RCC 7860 (cell line): ENCODE results near the gene IL6ST.

Experiments used
- DNase-seq: peaks from one replicate; pipeline ENCODE4 v3.0.0-alpha.2; 2015; ENCODE audit warnings: low spot score
- FAIRE-seq: peaks from 2 replicates; lab custom pipeline; 2012; peaks lifted over from hg19 to GRCh38; lab: Jason Lieb, UNC

IL6ST gene

GRCh38 chr5:55923865-55924500 is 70.8 kb downstream of the IL6ST start:
- DNase-seq (no peak), FAIRE-seq (no peak)

GRCh38 chr5:55923177-55923771 is 71.5 kb downstream of the IL6ST start:
- DNase-seq, result no peak
- no peak for FAIRE-seq

DNA sequence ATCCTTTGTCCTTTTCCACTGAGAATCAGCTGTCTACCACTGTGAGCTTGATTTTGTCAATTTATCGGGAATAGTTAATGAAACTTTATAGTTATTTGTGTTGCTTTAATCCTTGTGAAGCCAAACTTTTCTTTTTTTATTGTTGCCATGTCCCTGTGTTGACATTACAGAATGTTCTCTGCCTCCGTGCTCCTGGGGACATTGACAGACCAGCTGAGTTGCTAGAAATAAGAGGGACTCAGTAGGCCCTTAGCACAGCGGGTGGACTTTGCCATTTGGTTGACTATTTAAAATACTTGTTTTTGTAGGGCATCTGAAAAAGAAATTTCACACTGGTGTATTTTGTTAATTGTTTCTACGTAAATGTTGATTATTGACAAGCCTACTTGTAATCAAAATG is 73.1 kb downstream of the IL6ST start:
- DNase-seq (no peak), FAIRE-seq (no peak)

- FAIRE-seq (no peak), DNase-seq (no peak)
These were observed 74.0 kb downstream of the IL6ST start for GRCh38 chr5:55920784-55921183.

- DNase-seq (no peak), FAIRE-seq (no peak)
These were observed 75.1 kb downstream of the IL6ST start for GRCh38 chr5:55919625-55920024.

DNA sequence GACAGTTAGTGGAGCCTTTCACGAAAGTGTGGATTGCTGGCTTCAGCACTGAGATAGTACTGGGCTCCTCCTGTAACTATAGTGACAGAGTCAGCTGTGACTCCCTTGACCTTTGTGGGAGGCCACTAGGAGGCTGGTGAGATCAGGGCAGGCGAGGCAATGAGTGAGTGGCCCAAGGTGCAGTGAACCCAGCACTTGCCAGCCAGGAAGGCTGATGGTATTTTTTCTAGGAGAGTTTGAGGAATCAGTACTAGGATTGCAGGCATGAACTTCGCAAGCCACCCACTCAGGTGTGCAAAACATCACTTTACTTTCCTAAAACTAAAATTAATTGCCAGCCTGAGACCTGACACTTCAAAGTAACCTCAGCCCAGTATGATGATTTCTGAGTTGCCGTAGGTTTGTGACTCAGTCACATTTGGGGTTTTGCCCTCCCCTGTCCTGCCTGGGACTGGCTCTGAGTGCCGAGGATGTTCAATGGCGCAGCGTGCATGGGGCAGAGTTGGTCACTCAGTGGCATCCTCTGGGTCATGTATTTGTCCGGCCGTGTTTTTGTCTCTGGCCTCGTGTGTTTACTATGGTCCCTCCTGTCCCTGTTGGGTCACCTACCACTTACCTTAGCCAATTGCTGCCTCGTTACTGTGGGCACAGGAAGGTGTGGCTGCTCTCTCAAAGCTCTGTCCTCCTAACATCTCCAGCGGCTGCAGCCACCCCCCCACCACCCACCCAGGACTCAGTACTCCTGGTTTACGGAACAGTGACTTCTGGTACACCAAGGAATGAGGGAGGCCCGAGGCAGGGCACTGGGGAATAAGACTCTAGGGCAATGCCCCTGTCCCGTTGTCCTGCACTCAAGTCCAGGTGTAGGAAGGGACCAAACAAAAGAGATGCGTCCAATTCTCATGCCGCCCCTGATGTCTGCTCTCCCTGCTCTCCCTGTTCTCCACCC is 76.4 kb downstream of the IL6ST start:
- DNase-seq (peak; percentile 68), FAIRE-seq (peak; percentile 73)

DNA sequence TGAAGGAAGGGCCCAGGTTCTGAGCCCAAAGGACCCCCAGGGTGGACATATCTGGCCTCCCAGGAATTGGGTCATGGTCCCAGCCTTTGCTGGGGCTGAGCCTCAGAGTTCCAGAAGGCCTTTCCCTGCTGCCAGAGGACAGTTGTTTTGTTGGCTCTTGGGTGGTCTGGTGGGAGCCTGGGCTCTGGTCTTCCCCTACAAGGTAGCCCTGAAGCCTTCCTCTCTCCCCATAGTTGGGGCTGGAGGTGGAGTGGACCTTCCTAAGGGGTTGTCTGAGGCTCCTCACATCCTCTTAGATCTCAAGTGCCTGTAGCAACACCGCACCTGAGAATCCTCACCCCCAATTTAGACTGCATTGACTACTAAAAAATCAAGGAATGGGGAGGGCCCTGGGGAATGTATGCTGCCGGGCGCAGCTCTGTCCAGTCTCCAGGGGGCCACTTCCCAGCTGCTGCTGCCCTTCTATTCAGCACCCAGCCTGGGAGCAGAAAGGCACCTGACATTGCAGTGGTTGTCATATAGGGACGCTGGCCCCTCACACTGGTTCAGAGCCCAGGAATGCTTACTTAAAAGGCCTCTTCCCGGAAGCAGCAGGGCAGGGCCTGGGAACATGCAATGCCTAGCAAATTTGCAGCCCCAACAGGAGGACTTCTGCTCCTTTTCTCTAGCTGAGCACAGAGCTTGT is 77.2 kb downstream of the IL6ST start:
- DNase-seq (no peak), FAIRE-seq (no peak)

GRCh38 chr5:55916986-55917385 is 77.8 kb downstream of the IL6ST start:
- no peak for FAIRE-seq
- no peak for DNase-seq

DNA sequence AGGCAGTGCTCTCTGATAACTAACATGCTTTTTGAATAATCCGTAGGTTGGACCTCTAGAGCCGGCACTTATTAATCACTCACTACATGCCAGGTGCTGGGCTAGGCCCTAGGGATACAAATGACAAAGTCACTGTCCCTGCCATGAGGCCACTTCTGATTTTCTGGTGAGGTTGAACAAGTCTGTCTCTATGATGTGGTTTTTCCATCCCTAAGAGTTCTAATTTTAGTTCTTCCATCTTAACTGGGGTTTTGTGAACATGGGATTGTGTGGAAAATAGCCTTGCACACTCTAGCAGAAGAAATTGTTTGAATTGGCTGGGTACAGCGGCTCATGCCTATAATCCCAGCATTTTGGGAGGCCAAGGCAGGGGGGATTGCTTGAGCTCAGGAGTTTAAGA is 79.0 kb downstream of the IL6ST start:
- FAIRE-seq (no peak), DNase-seq (no peak)

GRCh38 chr5:55914971-55915370 is 79.8 kb downstream of the IL6ST start:
- DNase-seq, result no peak
- FAIRE-seq, result no peak

GRCh38 chr5:55913466-55914413 is 81.0 kb downstream of the IL6ST start:
- FAIRE-seq, result peak; percentile 85
- DNase-seq, result peak; percentile 31

DNA sequence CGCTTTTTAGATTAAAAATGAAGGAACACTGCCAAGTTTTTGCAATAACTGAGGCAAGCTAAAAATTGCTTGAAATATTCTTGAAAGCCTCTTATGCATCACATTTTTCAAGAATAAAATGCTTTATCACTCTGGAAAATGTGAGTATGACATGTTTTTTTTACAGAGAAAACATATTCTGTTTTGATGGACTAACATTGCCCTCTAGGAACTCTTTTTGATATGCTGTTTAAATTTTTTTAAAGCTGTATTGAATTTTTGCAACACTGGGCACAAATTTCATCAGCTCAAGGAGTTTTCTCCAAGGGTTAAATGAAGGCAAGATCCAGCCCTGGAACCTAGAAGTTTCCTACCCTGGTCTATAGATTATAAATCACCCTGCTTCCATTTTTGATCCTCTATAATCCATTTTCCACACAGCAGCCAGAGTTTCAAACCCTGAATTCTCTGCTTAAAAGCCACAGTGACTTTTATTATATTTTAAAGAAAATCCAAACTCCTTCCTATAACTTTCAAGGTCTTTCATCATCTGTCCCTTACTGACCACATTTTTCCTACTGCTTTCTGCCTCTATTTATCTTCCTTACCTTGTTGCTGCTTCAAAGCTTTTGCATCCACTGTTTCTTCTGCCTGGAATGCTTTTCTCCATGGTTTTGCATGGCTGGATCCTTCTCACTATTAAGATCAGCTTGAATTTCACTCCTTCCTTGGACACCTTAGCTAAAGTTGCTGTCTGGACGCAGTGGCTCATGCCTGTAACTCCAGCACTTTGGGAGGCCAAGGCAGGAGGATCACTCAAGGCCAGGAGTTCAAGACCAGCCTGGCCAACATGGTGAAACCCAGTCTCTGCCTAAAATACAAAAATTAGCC is 82.7 kb downstream of the IL6ST start:
- DNase-seq (no peak), FAIRE-seq (no peak)

- no peak for FAIRE-seq
These were observed 86.0 kb downstream of the IL6ST start for GRCh38 chr5:55908804-55909203.

DNA sequence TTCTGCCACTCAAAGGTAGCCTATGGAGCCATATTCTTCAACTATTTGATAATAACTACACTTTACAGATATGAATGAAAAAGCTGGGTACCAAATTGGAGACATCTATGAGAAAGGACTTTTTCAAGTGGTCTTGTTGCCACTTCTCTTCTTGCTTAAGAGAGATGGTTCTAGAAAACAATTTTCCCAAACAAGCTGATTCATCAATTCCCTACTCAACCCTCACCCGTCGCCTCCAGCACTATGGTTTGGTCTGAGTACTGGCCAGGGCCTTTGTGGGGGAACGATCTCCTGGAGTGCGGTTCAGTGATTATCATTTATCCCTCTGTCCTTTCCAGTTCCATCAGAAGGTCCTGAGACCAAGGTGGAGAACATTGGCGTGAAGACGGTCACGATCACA is 86.8 kb downstream of the IL6ST start:
- no peak for FAIRE-seq
- DNase-seq, result no peak

More at GRCh38 chr5:55908804-55909203, 86.0 kb downstream of the IL6ST start:
- no peak for DNase-seq

- no peak for DNase-seq
- FAIRE-seq, result no peak
These were observed 89.5 kb downstream of the IL6ST start for GRCh38 chr5:55905251-55905650.

GRCh38 chr5:55904152-55904551 is 90.6 kb downstream of the IL6ST start:
- DNase-seq (no peak), FAIRE-seq (no peak)

DNA sequence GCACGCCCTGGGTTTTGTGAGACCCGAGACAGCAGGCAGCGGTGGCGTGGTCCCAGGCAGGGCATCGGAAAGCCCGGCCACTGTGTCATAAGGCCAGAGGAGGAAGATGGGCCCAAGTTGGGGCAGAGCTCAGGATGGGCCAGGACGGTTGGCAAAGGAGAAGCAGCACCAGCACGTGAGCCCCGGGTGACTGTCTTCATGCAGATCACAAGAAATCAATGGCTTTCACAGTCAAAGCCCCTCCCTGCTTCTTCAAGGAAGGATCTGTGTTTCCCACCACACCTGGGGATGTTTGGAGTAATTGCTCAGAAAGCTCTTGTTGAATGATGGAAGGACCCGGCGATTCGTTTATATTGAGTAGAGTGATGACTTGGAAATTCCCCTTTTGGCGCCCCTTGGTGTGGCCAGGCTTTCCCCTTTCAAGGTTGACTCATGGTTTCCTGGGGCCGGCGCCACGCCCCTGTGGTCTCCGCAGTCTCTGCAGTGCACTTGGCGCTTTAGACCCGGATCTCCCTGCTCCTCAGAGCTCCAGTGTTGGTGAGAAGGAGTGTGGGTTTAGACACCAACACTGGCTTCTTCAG is 91.6 kb downstream of the IL6ST start:
- peak; percentile 21 for DNase-seq
- FAIRE-seq, result no peak

GRCh38 chr5:55902696-55903095 is 92.1 kb downstream of the IL6ST start:
- no peak for DNase-seq
- FAIRE-seq, result no peak

- DNase-seq (no peak), FAIRE-seq (no peak)
These were observed 94.0 kb downstream of the IL6ST start for GRCh38 chr5:55900776-55901175.
